Neuronal stem cell (in vitro differentiated cells): ENCODE data around the gene PRIM2. TPM values are rescaled to one million over a fixed set of nuclear protein-coding genes. Genes with fewer than 3 reads are reported as not detected.
"Not testable (repeated sequence)": the region's sequence is repeated elsewhere in the genome, so short reads cannot be mapped to it uniquely, and the experiment has no call there.

Source experiments
- DNase-seq: peaks from one replicate; pipeline ENCODE4 v3.0.0-alpha.2; 2013; ENCODE audit warnings: low spot score
- H2AFZ ChIP-seq: one replicate; pipeline ENCODE4 v1.6.1; 2013; ENCODE audit warnings: mild to moderate bottlenecking, low read length, inconsistent platforms
- H2AK5ac ChIP-seq: 2 replicates; pipeline ENCODE4 v1.6.1; 2013; ENCODE audit warnings: low read depth, mild to moderate bottlenecking, inconsistent platforms, low read length, moderate library complexity, mixed read lengths
- H2BK120ac ChIP-seq: 2 replicates; pipeline ENCODE4 v1.6.1; 2013; ENCODE audit warnings: low read depth, mild to moderate bottlenecking, inconsistent platforms, low read length, moderate library complexity, mixed read lengths
- H2BK12ac ChIP-seq: one replicate; pipeline ENCODE4 v1.6.1; 2013; ENCODE audit warnings: low read length, inconsistent platforms
- H2BK15ac ChIP-seq: 2 replicates; pipeline ENCODE4 v1.6.1; 2013; ENCODE audit warnings: mild to moderate bottlenecking, low read length, inconsistent platforms, mixed read lengths
- H2BK5ac ChIP-seq: one replicate; pipeline ENCODE4 v1.6.1; 2013; ENCODE audit warnings: inconsistent platforms, mild to moderate bottlenecking, low read length, moderate library complexity
- H3K14ac ChIP-seq: one replicate; pipeline ENCODE4 v1.6.1; 2013; ENCODE audit warnings: low read length, inconsistent platforms
- H3K18ac ChIP-seq: 2 replicates; pipeline ENCODE4 v1.6.1; 2013; ENCODE audit warnings: low read length, inconsistent platforms
- H3K23ac ChIP-seq: 2 replicates; pipeline ENCODE4 v1.6.1; 2013; ENCODE audit warnings: low read depth, mild to moderate bottlenecking, mixed read lengths, low read length, inconsistent platforms; ENCODE audit not compliant: poor library complexity
- H3K27ac ChIP-seq: replicated peaks from 3 replicates; pipeline ENCODE4 v1.5.1; 2013; ENCODE audit warnings: low read length, inconsistent platforms
- H3K27me3 ChIP-seq, 3 experiments: 2 replicates each; pipeline ENCODE4 v1.6.1; 2013; ENCODE audit warnings: low read length in 3 of 3, mild to moderate bottlenecking in 2 of 3, inconsistent platforms in 1 of 3, low read depth in 1 of 3, mixed read lengths in 1 of 3, moderate library complexity in 1 of 3; ENCODE audit not compliant: control insufficient read depth in 3 of 3, insufficient read depth in 3 of 3
- H3K36me3 ChIP-seq, 2 donors: replicated peaks in 1 of 2; 2 replicates each; pipeline ENCODE4 v1.6.1; 2013; ENCODE audit warnings: low read length in 2 of 2; ENCODE audit not compliant: control insufficient read depth in 2 of 2, insufficient read depth in 2 of 2
- H3K4ac ChIP-seq: 2 replicates; pipeline ENCODE4 v1.6.1; 2013; ENCODE audit warnings: inconsistent platforms, mild to moderate bottlenecking, low read length, moderate library complexity
- H3K4me1 ChIP-seq, 2 donors: 1 replicate in 1 of 2; 2 replicates in 1 of 2; pipeline ENCODE4 v1.6.1; 2013; ENCODE audit warnings: low read length in 2 of 2, low read depth in 1 of 2; ENCODE audit not compliant: control insufficient read depth in 2 of 2, insufficient read depth in 1 of 2
- H3K4me2 ChIP-seq: one replicate; pipeline ENCODE4 v1.6.1; 2013; ENCODE audit warnings: mild to moderate bottlenecking, low read length, inconsistent platforms; ENCODE audit not compliant: insufficient read depth, poor library complexity, severe bottlenecking
- H3K4me3 ChIP-seq, 2 donors: 2 replicates each; pipeline ENCODE4 v1.5.1; 2013; ENCODE audit warnings: low read length in 2 of 2, mild to moderate bottlenecking in 2 of 2, inconsistent platforms in 1 of 2, moderate library complexity in 1 of 2
- H3K79me1 ChIP-seq: one replicate; pipeline ENCODE4 v1.6.1; 2013; ENCODE audit warnings: low read depth, mild to moderate bottlenecking, inconsistent platforms, low read length, moderate library complexity
- H3K9ac ChIP-seq: one replicate; pipeline ENCODE4 v1.6.1; 2013; ENCODE audit warnings: mild to moderate bottlenecking, low read depth, low read length, inconsistent platforms; ENCODE audit not compliant: poor library complexity
- H3K9me3 ChIP-seq, 2 donors: replicated peaks in 1 of 2; 2 replicates each; pipeline versions ENCODE3 to v1.6.1; 2013; ENCODE audit warnings: low read length in 2 of 2, mild to moderate bottlenecking in 2 of 2, inconsistent platforms in 1 of 2, low read depth in 1 of 2, mixed read lengths in 1 of 2, moderate library complexity in 1 of 2; ENCODE audit not compliant: control insufficient read depth in 2 of 2, insufficient read depth in 1 of 2
- H4K8ac ChIP-seq: one replicate; pipeline ENCODE4 v1.6.1; 2013; ENCODE audit warnings: low read depth, mild to moderate bottlenecking, inconsistent platforms, low read length, moderate library complexity
- H4K91ac ChIP-seq: one replicate; pipeline ENCODE4 v1.6.1; 2013; ENCODE audit warnings: low read length, low read depth, mild to moderate bottlenecking, inconsistent platforms; ENCODE audit not compliant: poor library complexity
- WGBS, 2 donors: extraction: QIAGEN DNeasy Blood & Tissue Kit; methylation state at CpG; one replicate each; pipeline ENCODE4 v1.1.7; 2013; ENCODE audit warnings: missing lambda C conversion rate in 2 of 2, mixed read lengths in 1 of 2; ENCODE audit not compliant: insufficient read length in 2 of 2, insufficient replicate concordance in 1 of 2; ENCODE audit errors: extremely low coverage in 2 of 2; 5-methylcytosine and 5-hydroxymethylcytosine counted together
- polyA plus RNA-seq, 2 experiments: library from polyadenylated mRNA; stranded (reverse); fragments of 200-250 nt; gene quantifications; one replicate each; pipeline ENCODE4 v1.2.3, GENCODE V29; 2013

PRIM2 gene, protein sequence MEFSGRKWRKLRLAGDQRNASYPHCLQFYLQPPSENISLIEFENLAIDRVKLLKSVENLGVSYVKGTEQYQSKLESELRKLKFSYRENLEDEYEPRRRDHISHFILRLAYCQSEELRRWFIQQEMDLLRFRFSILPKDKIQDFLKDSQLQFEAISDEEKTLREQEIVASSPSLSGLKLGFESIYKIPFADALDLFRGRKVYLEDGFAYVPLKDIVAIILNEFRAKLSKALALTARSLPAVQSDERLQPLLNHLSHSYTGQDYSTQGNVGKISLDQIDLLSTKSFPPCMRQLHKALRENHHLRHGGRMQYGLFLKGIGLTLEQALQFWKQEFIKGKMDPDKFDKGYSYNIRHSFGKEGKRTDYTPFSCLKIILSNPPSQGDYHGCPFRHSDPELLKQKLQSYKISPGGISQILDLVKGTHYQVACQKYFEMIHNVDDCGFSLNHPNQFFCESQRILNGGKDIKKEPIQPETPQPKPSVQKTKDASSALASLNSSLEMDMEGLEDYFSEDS
- polyA plus RNA-seq (2013, experiment 1 of 2), result 16.5 TPM
- 16.3 TPM for polyA plus RNA-seq (2013, experiment 2 of 2)

DNA sequence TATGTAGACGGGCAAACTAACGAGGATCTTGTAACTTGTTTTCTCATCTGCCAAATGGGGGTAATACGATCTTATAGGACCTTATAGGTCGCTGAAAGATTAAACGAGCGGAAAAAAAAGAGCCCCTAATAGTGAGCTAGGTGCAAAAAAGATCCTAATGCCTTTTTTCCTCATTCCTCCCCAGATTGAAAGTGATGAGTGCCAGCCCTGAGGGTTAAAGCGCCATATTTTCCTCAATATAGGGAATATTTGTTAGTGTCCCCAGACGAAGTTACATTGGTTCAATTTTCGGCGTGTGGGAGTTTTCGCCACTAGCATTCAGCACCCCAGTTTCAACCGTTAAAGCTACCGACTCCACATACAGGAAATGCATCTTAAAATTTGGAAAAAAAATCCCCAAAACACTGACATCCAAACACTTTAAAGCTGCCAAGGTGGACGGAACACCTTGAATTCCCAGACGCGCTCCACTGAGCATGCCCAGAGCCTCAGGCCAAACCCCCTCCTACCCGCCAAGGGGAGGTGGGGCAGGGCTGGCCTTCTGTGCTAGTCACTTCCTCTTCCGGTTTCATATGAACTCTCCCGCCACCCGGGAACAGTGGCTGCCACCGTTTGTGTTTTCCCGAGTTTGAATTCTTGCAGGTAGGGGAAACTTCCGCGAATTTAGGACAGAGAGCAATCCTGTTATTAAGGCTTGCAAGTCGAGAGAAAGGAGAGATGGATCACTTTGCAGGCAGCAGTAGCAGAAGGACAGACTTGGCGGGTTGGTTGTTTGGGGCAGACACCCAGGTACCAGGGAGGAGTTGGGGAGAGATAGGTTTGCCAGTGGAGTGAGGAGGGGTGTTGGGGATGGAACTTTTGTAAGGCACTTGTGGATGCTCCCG lies at the start of gene PRIM2:
Gene PRIM2 (plus strand): TSS at position 571 of the 884 bp plus-strand sequence. CDS start 816 bp downstream, outside the sequence.
- H3K36me3 ChIP-seq, result peaks cover 13 to 41% of the 10 kb centered on the region in 2 donors
- DNase-seq, result peak; percentile 56
- no peak within 1 kb of the TSS for H2BK5ac ChIP-seq
- H2BK15ac ChIP-seq, result no peak within 1 kb of the TSS
- WGBS, 2 donors, result no CpG with 5 or more reads among the region's 27 CpGs
- H3K27ac ChIP-seq, result no peak within 1 kb of the TSS
- peak within 1 kb of the TSS; percentile 41 for H3K18ac ChIP-seq
- peaks cover 3 to 6% of the 10 kb centered on the region in 2 donors for H3K4me1 ChIP-seq
- no peak within 1 kb of the TSS for H2AK5ac ChIP-seq
- H3K4me3 ChIP-seq, result peak within 1 kb of the TSS; percentile 83 to 91
- H4K8ac ChIP-seq, result peak within 1 kb of the TSS; percentile 45
- H3K27me3 ChIP-seq, result no peaks in the 10 kb centered on the region
- no peak within 1 kb of the TSS for H3K14ac ChIP-seq
- peak within 1 kb of the TSS; percentile 94 for H2AFZ ChIP-seq
- peak within 1 kb of the TSS; percentile 46 for H3K9ac ChIP-seq
- no peaks in the 10 kb centered on the region for H3K9me3 ChIP-seq
- H2BK12ac ChIP-seq, result no peak within 1 kb of the TSS
- no peak within 1 kb of the TSS for H3K23ac ChIP-seq
- H3K4ac ChIP-seq, result no peak within 1 kb of the TSS
- H3K79me1 ChIP-seq, result peaks cover 2% of the 10 kb centered on the region
- no peak within 1 kb of the TSS for H2BK120ac ChIP-seq
- H4K91ac ChIP-seq, result no peak within 1 kb of the TSS
- H3K4me2 ChIP-seq, result peak within 1 kb of the TSS; percentile 69

DNA sequence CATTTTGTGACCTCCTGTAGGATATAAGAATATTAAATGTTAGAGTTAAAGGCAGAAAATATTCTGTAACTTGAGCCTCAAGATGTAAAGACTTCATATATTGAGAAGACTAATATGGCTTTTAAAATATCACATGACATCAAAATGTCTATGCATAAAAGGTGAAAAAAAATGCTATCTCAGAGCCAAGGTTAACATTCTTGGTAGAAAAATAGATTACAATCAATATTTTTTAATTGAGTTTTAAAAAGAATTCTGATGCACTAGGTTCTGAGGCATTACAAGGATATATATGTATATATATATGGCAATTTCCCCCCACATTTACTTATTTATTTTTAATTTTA lies 49.2 kb upstream of the PRIM2 start:
- H3K4me1 ChIP-seq, result peaks cover 0 to 2% of the 10 kb centered on the region in 2 donors
- H2BK12ac ChIP-seq, result no peak overlapping the region
- H4K91ac ChIP-seq, result no peak overlapping the region
- no peak overlapping the region for H3K27ac ChIP-seq
- DNase-seq, result no peak
- no peak overlapping the region for H2AK5ac ChIP-seq
- H3K14ac ChIP-seq, result no peak overlapping the region
- no peak overlapping the region for H2BK15ac ChIP-seq
- no peaks in the 10 kb centered on the region for H3K9me3 ChIP-seq
- H3K79me1 ChIP-seq, result no peaks in the 10 kb centered on the region
- no peak overlapping the region for H3K18ac ChIP-seq
- H4K8ac ChIP-seq, result no peak overlapping the region
- no peak overlapping the region for H2AFZ ChIP-seq
- H3K4me3 ChIP-seq, result no peak overlapping the region
- no peaks in the 10 kb centered on the region for H3K36me3 ChIP-seq
- no peak overlapping the region for H2BK120ac ChIP-seq
- no peak overlapping the region for H2BK5ac ChIP-seq
- H3K27me3 ChIP-seq, result no peaks in the 10 kb centered on the region
- no peak overlapping the region for H3K4ac ChIP-seq
- H3K4me2 ChIP-seq, result no peak overlapping the region
- no peak overlapping the region for H3K9ac ChIP-seq
- H3K23ac ChIP-seq, result no peak overlapping the region

DNA sequence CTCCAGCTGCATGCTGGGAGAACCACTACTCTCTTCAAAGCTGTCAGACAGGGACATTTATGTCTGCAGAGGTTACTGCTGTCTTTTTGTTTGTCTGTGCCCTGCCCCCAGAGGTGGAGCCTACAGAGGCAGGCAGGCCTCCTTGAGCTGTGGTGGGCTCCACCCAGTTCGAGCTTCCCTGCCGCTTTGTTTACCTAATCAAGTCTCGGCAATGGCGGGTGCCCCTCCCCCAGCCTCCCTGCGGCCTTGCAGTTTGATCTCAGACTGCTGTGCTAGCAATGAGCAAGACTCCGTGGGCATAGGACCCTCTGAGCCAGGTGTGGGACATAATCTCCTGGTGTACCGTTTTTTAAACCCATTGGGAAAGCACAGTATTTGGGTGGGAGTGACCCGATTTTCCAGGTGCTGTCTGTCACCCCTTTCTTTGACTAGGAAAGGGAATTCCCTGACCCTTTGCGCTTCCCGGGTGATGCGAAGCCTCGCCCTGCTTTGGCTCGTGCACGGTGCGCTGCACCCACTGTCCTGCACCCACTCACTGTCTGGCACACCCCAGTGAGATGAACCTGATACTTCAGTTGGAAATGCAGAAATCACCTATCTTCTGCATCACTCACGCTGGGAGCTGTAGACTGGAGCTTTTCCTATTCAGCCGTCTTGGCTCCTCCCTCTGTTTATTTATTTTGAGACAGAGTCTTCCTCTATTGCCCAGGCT lies 43.2 kb upstream of the PRIM2 start:
- H3K18ac ChIP-seq, H3K27ac ChIP-seq, H3K79me1 ChIP-seq, H3K4me1 ChIP-seq, H2BK12ac ChIP-seq, H3K27me3 ChIP-seq, H2AFZ ChIP-seq, H2BK120ac ChIP-seq, H3K36me3 ChIP-seq, DNase-seq, H3K23ac ChIP-seq, H3K9me3 ChIP-seq, H3K14ac ChIP-seq, H2BK15ac ChIP-seq, H3K4ac ChIP-seq, H2AK5ac ChIP-seq, H4K8ac ChIP-seq, H3K9ac ChIP-seq, H2BK5ac ChIP-seq, H4K91ac ChIP-seq, H3K4me3 ChIP-seq, H3K4me2 ChIP-seq: not testable (repeated sequence)
- WGBS, 2 donors, result no CpG with 5 or more reads among the region's 17 CpGs
